ENCODE data around the gene KCND2. TPM values are rescaled to one million over a fixed set of nuclear protein-coding genes. Genes with fewer than 3 reads are reported as not detected.

The KCND2 gene
- total and polyA plus RNA-seq, 2 of the 4 experiments (the other 2 are of a cell fraction), result under 0.01 TPM; not detected in 1

GRCh38 chr7:120462991-120463390, 190.0 kb downstream of the KCND2 start:
- no CpG with 5 or more reads among the region's 2 CpGs for WGBS, 2 experiments (ENCODE audit: extremely low coverage in 2 of 2, insufficient read length in 1 of 2)
- Histone ChIP-seq H4K5ac (ENCODE audit: low read depth, low read length) (no peak overlapping the region), H3K27ac (ENCODE audit: insufficient read depth, low read length) (no peak overlapping the region), H3K79me1 (ENCODE audit: low read depth in 1 of 2, low read length in 2 of 2) (no peaks in the 10 kb centered on the region), H3K56ac (ENCODE audit: extremely low read depth, insufficient read depth, low read length) (no peak overlapping the region), H3K18ac (ENCODE audit: low read depth, low read length) (no peak overlapping the region), H3K36me3 (ENCODE audit: control insufficient read depth, insufficient read depth, low read length) (no peaks in the 10 kb centered on the region), H4K20me1 (ENCODE audit: insufficient read depth, low read length) (no peaks in the 10 kb centered on the region), H2BK15ac (ENCODE audit: low read depth, low read length) (no peak overlapping the region), H3K4me2 (ENCODE audit: low read depth, low read length) (no peak overlapping the region), H3K4me1 (ENCODE audit: control insufficient read depth, insufficient read depth, low read length) (no peaks in the 10 kb centered on the region), H3K27me3 (ENCODE audit: control insufficient read depth, insufficient read depth, low read length) (no peaks in the 10 kb centered on the region), H2AK5ac (ENCODE audit: low read depth, low read length) (no peak overlapping the region), H2BK20ac (ENCODE audit: low read depth, low read length) (no peak overlapping the region), H4K8ac (ENCODE audit: low read depth in 2 of 2, low read length in 2 of 2) (no peak overlapping the region), H3K9me3 (ENCODE audit: control insufficient read depth, insufficient read depth, low read length) (no peaks in the 10 kb centered on the region), H3K4ac (ENCODE audit: low read depth, low read length) (no peak overlapping the region), H2AFZ (replicated peaks; ENCODE audit: low read length, poor library complexity) (no peak overlapping the region), H2BK5ac (ENCODE audit: low read depth, low read length, poor library complexity, severe bottlenecking) (no peak overlapping the region), H3K23ac (ENCODE audit: low read depth, low read length) (no peak overlapping the region), H3K9me1 (ENCODE audit: insufficient read depth, low read length) (no peaks in the 10 kb centered on the region), H3K4me3 (ENCODE audit: insufficient read depth, low read depth, low read length) (no peak overlapping the region), H3K14ac (replicated peaks; ENCODE audit: low read depth, low read length) (no peak overlapping the region), H3K9ac (ENCODE audit: low read depth, low read length) (no peak overlapping the region), H2AK9ac (replicated peaks; ENCODE audit: low read depth, low read length, poor library complexity) (no peak overlapping the region), H2BK120ac (ENCODE audit: low read depth, low read length) (no peak overlapping the region), H4K91ac (ENCODE audit: insufficient read depth, low read depth, low read length) (no peak overlapping the region)
- ATAC-seq (ENCODE audit: low read depth) (peak; percentile 48), DNase-seq (no peak)
- POLR2A ChIA-PET (ENCODE audit: unreplicated experiment), result no interaction called here
- no TSS peak for BruUV-seq (replicated peaks)
- CTCF ChIA-PET, result no interaction called here
- intact Hi-C loops (cut with micrococcal nuclease) (no loop called here), dilution Hi-C loops (cut with HindIII; ENCODE audit: low sequenced_read_pairs, unreplicated experiment) (no loop called here), in situ Hi-C loops (cut with MboI; ENCODE audit: low sequenced_read_pairs) (no loop called here)
- no peak for TF ChIP-seq SMC3 (IDR thresholded peaks at IDR 0.05; ENCODE audit: low read depth, low read length)
- TF ChIP-seq MAZ (IDR thresholded peaks at IDR 0.05; ENCODE audit: borderline replicate concordance, low read depth, low read length), result no peak
- no peak for TF ChIP-seq CTCF (conservative IDR thresholded peaks at IDR 0.05; ENCODE audit: low read depth, low read length)
- TF ChIP-seq RFX5 (IDR thresholded peaks at IDR 0.05; ENCODE audit: low read depth, low read length), result no peak
- no peak for TF ChIP-seq NFE2L2 (IDR thresholded peaks at IDR 0.05; ENCODE audit: low read depth, low read length)
- no peak for TF ChIP-seq RAD21 (IDR thresholded peaks at IDR 0.05; ENCODE audit: low read length)
- TF ChIP-seq MXI1 (IDR thresholded peaks at IDR 0.05; ENCODE audit: borderline replicate concordance, low read depth, low read length), result no peak
- TF ChIP-seq POLR2A (IDR thresholded peaks at IDR 0.05; ENCODE audit: low read depth, low read length), result no peak
- TF ChIP-seq BHLHE40 (IDR thresholded peaks at IDR 0.05; ENCODE audit: low read depth, low read length), result no peak
- TF ChIP-seq USF2 (IDR thresholded peaks at IDR 0.05; ENCODE audit: low read depth, low read length), result no peak
- no peak for TF ChIP-seq ELK1 (IDR thresholded peaks at IDR 0.05; ENCODE audit: borderline replicate concordance, low read depth, low read length)
- no peak for TF ChIP-seq RCOR1 (IDR thresholded peaks at IDR 0.05; ENCODE audit: insufficient replicate concordance, low read length)
- no peak for TF ChIP-seq CEBPB (IDR thresholded peaks at IDR 0.05; ENCODE audit: low read depth, low read length)
- no peak for TF ChIP-seq FOS (IDR thresholded peaks at IDR 0.05; ENCODE audit: low read depth, low read length)
- no peak for TF ChIP-seq CHD1 (IDR thresholded peaks at IDR 0.05; ENCODE audit: low read depth, low read length)
- TF ChIP-seq MAFK (IDR thresholded peaks at IDR 0.05; ENCODE audit: low read depth, low read length), result no peak
